Astrocyte (in vitro differentiated cells and primary cell): ENCODE results near the gene TDRKH.

Experiments
- EZH2 ChIP-seq: IDR thresholded peaks from 2 replicates; pipeline ENCODE4 v1.6.1; 2012; ENCODE audit warnings: mild to moderate bottlenecking, low read length, inconsistent platforms; ENCODE audit not compliant: insufficient read depth
- TF ChIP-seq, protein P1 (sequence below): IDR thresholded peaks from 2 replicates; pipeline ENCODE4 v1.5.1; 2011; ENCODE audit warnings: low read depth, mild to moderate bottlenecking, inconsistent platforms, low read length, moderate library complexity; ENCODE audit not compliant: insufficient read depth

DNA sequence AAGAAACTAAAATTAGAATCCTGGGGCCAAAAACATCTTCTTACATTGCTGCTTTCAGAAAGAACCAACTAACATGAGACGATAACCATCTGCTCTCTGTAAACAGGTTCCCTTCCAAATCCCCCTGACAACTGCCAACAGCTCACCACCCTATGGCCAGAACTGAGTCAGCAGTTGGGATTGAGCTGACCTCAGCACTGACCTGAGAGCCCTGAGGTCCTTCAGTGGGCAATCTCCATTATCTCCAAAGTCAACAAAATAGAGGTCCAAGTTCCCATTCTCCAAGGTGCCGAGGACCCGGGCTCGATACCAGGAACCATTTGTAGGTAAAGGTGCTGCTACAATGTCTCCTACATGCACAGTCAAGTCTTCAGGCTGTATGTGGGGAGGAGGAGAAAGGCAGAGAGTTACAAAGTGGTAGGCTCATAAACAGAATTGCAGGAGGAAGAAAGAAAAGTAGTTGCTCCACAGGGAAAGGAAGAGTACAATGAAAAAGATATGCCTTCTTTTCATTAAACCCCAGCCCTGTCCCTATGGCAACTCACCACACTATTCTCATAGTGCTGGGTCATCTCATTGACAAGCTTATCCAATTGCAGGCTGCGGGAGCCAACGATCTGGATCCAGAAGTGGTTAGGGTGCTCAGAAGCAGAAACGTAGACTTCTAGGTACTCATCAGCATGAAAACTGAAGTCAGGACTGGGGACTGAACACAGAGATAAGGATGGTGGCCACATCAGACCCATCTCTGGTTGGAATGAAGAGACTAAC lies 14.2 kb downstream of the TDRKH start:
- TF ChIP-seq EZH2 = no peak
- TF ChIP-seq, protein P1, sequence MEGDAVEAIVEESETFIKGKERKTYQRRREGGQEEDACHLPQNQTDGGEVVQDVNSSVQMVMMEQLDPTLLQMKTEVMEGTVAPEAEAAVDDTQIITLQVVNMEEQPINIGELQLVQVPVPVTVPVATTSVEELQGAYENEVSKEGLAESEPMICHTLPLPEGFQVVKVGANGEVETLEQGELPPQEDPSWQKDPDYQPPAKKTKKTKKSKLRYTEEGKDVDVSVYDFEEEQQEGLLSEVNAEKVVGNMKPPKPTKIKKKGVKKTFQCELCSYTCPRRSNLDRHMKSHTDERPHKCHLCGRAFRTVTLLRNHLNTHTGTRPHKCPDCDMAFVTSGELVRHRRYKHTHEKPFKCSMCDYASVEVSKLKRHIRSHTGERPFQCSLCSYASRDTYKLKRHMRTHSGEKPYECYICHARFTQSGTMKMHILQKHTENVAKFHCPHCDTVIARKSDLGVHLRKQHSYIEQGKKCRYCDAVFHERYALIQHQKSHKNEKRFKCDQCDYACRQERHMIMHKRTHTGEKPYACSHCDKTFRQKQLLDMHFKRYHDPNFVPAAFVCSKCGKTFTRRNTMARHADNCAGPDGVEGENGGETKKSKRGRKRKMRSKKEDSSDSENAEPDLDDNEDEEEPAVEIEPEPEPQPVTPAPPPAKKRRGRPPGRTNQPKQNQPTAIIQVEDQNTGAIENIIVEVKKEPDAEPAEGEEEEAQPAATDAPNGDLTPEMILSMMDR = no peak
